CD4-positive, alpha-beta T cell treated with Interleukin-17A for 4 hours (primary cell): ENCODE measurements around the gene KMT5C.

Experiments
- DNase-seq: peaks from one replicate; pipeline ENCODE4 v3.0.0-alpha.2; 2020; ENCODE audit warnings: mixed read lengths

Gene KMT5C

GRCh38 chr19:55389386-55390317 lies 50.0 kb downstream of the KMT5C start:
- DNase-seq = no peak

GRCh38 chr19:55390461-55390880 lies 50.8 kb downstream of the KMT5C start:
- no peak for DNase-seq

DNA sequence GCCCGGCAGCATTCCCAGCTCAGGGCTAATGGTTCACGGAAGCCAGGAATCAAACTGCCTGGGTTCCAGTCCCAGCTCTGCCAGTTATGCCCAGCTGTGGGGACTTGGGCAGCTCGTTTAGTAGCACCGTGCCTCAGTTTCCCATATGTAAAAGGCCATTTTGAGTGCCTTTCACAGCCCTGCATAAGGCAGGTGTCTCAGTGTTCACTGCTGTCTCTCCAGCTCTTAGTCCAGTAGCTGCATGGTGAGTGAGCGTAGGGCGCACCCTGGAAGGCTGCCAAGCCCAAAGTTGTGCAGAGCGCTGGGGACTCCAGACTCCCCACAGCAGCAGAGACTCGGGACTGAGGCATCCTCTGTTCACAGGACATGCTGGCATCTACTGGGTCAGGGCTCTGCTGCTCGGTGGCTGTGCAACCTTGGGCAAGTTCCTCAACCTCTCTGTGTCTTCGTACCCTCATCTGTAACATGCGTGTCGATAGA lies 51.6 kb downstream of the KMT5C start:
- DNase-seq = no peak

GRCh38 chr19:55391702-55392615 lies 52.3 kb downstream of the KMT5C start:
- DNase-seq = no peak

DNA sequence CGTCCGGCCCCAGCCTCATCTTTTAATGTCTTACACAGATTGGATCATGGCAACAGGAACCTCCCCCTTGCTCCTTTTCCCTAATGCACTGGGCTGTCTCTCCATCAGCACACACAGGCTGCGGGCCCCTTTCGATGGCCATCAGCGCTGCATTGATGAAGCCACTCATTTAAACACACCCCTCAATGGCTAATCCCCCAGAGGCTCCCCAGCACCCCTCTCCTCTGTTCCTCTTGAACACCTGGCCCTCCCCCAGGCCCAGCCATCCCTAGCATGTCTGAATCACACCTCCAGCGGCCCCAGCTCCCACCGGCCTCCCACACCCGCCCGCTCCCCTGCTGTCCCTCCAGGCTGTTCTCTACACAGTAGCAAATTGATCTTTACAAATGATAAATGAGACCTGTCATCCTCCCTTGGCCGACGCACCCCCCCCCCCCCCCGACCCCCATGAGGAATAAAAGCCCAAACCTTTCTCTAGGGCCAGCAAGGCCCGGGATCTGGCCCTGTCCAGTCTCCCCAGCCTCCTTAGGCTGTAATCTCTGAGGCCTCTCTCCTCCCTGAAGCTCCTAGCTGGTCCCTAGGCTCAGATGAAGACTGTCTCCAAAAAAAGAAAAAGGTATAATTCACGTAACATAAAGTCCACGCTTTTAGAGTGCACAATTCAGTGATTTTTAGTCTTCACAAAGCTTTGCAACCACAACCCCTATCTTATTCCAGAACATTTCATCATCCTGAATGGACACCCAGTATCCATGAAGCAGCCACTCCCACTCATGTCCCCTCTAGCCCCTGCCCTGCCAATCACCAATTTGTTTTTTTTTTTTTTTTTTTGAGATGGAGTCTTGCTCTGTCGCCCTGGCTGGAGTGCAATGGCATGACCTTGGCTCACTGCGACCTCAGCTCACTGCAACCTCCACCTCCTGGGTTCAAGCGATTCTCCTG lies 53.4 kb downstream of the KMT5C start:
- no peak for DNase-seq
